Germinal center (tissue), 1 donor: Measurements from ENCODE around the gene FGF9.

ENCODE experiments used
- DNase-seq: peaks from one replicate; pipeline ENCODE4 v3.0.0; 2012; ENCODE audit warnings: mixed read lengths, low spot score

Gene FGF9

GRCh38 chr13:21710163-21710562 is 39.3 kb downstream of the FGF9 start:
- DNase-seq = no peak

GRCh38 chr13:21717817-21718216 is 46.9 kb downstream of the FGF9 start:
- no peak for DNase-seq

- DNase-seq = no peak
Observed at GRCh38 chr13:21719463-21719862, 48.6 kb downstream of the FGF9 start.

- DNase-seq = no peak
Observed at GRCh38 chr13:21723807-21724505, 53.1 kb downstream of the FGF9 start.

GRCh38 chr13:21730186-21730880 is 59.5 kb downstream of the FGF9 start:
- no peak for DNase-seq

GRCh38 chr13:21733475-21734263 is 62.8 kb downstream of the FGF9 start:
- DNase-seq = no peak

GRCh38 chr13:21734961-21735360 is 64.1 kb downstream of the FGF9 start:
- DNase-seq = no peak

- no peak for DNase-seq
Observed at GRCh38 chr13:21735701-21736401, 65.0 kb downstream of the FGF9 start.

GRCh38 chr13:21736926-21737325 is 66.1 kb downstream of the FGF9 start:
- no peak for DNase-seq

- no peak for DNase-seq
Observed at GRCh38 chr13:21738630-21739029, 67.8 kb downstream of the FGF9 start.

- DNase-seq = no peak
Observed at GRCh38 chr13:21739771-21740170, 68.9 kb downstream of the FGF9 start.

GRCh38 chr13:21741396-21741979 is 70.6 kb downstream of the FGF9 start:
- DNase-seq = no peak

GRCh38 chr13:21742096-21742495 is 71.2 kb downstream of the FGF9 start:
- DNase-seq = no peak

GRCh38 chr13:21744149-21744548 is 73.3 kb downstream of the FGF9 start:
- DNase-seq = no peak

- no peak for DNase-seq
Observed at GRCh38 chr13:21745307-21745706, 74.4 kb downstream of the FGF9 start.

- DNase-seq = no peak
Observed at GRCh38 chr13:21747456-21747855, 76.6 kb downstream of the FGF9 start.

- no peak for DNase-seq
Observed at GRCh38 chr13:21748166-21748565, 77.3 kb downstream of the FGF9 start.

- DNase-seq = no peak
Observed at GRCh38 chr13:21749410-21749809, 78.5 kb downstream of the FGF9 start.

GRCh38 chr13:21752501-21752900 is 81.6 kb downstream of the FGF9 start:
- no peak for DNase-seq

- DNase-seq = no peak
Observed at GRCh38 chr13:21753117-21753729, 82.3 kb downstream of the FGF9 start.
